WI38 (cell line): Measurements from ENCODE around the gene SMARCAL1.

Experiments
- H3K4me3 ChIP-seq: 2 replicates; pipeline ENCODE4 v1.5.1; 2011; ENCODE audit warnings: low read depth, mild to moderate bottlenecking, control low read depth, low read length
- CTCF ChIP-seq: IDR thresholded peaks from 2 replicates; pipeline ENCODE4 v1.5.1; 2012; ENCODE audit warnings: low read depth, mild to moderate bottlenecking, control low read depth, low read length

The SMARCAL1 gene

GRCh38 chr2:216408426-216409290 lies 3.6 kb upstream of the SMARCAL1 start:
- no peak for TF ChIP-seq CTCF
- H3K4me3 ChIP-seq: no peak overlapping the region

- TF ChIP-seq CTCF: no peak
- no peak overlapping the region for H3K4me3 ChIP-seq
Observed at GRCh38 chr2:216410550-216410949, 1.7 kb upstream of the SMARCAL1 start.

GRCh38 chr2:216413882-216414281 lies 1.6 kb downstream of the SMARCAL1 start:
- no peak for TF ChIP-seq CTCF
- H3K4me3 ChIP-seq: no peak overlapping the region

GRCh38 chr2:216414772-216415319 lies 2.6 kb downstream of the SMARCAL1 start:
- no peak for TF ChIP-seq CTCF

GRCh38 chr2:216415541-216415940 lies 3.3 kb downstream of the SMARCAL1 start:
- H3K4me3 ChIP-seq: no peak overlapping the region
- TF ChIP-seq CTCF: no peak

More at GRCh38 chr2:216414772-216415319, 2.6 kb downstream of the SMARCAL1 start:
- no peak overlapping the region for H3K4me3 ChIP-seq

GRCh38 chr2:216416571-216417307 lies 4.5 kb downstream of the SMARCAL1 start:
- TF ChIP-seq CTCF: no peak
- H3K4me3 ChIP-seq: no peak overlapping the region
